ENCODE data around the gene WNT3.

WNT3 gene

DNA sequence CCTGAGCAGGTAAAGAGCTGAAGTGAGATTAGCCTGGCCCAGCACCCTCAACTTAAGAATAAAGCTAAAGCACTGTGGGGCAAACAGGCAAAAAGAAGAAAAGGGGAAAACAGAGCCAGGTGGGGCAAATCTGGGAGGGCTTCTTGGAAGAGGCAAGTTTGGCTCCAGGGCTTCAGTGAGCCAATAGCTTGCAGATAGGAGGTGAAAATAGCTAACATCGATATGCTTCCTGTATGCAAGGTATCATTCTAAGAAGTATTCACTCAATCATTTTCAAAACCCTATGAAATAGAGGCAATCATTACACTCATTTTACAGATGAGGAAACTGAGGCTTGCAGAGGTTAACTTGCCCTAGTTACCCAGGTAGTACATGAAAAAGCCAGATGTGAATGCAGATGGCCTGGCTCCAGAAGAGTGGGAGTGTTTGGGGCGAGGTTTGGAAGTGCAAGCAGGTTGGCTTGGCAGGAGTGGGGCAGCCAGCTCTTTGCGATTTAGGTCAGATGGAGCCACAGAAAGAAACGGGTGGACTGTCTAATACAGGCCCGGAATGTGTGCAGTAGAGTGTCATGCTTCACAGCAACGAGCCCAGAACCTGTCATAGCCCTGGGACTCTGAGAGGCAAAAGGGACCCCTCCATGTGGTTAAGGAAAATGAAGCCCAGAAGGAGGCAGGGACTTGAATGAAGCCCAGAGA, 5.7 kb downstream of the WNT3 start:
- TF ChIP-seq, protein P1, sequence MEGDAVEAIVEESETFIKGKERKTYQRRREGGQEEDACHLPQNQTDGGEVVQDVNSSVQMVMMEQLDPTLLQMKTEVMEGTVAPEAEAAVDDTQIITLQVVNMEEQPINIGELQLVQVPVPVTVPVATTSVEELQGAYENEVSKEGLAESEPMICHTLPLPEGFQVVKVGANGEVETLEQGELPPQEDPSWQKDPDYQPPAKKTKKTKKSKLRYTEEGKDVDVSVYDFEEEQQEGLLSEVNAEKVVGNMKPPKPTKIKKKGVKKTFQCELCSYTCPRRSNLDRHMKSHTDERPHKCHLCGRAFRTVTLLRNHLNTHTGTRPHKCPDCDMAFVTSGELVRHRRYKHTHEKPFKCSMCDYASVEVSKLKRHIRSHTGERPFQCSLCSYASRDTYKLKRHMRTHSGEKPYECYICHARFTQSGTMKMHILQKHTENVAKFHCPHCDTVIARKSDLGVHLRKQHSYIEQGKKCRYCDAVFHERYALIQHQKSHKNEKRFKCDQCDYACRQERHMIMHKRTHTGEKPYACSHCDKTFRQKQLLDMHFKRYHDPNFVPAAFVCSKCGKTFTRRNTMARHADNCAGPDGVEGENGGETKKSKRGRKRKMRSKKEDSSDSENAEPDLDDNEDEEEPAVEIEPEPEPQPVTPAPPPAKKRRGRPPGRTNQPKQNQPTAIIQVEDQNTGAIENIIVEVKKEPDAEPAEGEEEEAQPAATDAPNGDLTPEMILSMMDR (IDR thresholded peaks at IDR 0.05; ENCODE audit: borderline replicate concordance, insufficient read depth, low read depth, low read length), result no peak
- no peak overlapping the region for H3K4me3 ChIP-seq (ENCODE audit: low read depth, low read length)

DNA sequence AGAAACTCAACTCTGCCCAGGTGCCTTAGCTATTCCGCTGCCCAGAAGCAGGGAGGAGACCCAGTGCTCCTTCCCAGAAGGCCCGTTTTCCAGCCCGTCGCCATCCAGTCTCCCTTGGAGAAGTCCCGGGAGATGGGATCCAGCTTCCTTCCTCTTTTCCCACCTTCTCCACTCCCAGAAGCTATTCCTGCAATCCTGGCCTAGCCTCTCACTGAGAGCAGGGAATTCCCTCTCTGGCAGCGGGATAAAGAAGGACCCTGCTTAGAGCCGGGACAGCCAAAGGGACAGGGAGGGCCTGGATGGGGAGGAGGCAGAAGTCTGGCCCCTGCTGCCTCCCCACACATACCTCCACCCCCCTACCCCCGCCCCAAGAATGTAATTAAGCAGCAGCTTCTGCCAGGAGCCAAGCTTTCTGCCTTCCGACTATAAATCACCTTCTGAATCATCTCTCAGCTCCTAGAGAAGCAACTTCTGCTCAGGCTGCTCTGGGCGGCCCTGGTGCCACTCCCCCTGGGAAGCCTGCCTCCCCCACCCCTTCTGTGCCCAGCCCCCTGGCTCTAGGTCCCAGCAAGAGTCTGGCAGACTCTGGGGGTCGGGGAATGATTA, 6.4 kb downstream of the WNT3 start:
- no peak overlapping the region for H3K4me3 ChIP-seq (ENCODE audit: low read depth, low read length)
- TF ChIP-seq, protein P1 (IDR thresholded peaks at IDR 0.05; ENCODE audit: borderline replicate concordance, insufficient read depth, low read depth, low read length), result no peak

- TF ChIP-seq, protein P1 (IDR thresholded peaks at IDR 0.05; ENCODE audit: borderline replicate concordance, insufficient read depth, low read depth, low read length), result no peak
- H3K4me3 ChIP-seq (ENCODE audit: low read depth, low read length), result no peak overlapping the region
Measured at GRCh38 chr17:46810837-46811236, 7.7 kb downstream of the WNT3 start.

DNA sequence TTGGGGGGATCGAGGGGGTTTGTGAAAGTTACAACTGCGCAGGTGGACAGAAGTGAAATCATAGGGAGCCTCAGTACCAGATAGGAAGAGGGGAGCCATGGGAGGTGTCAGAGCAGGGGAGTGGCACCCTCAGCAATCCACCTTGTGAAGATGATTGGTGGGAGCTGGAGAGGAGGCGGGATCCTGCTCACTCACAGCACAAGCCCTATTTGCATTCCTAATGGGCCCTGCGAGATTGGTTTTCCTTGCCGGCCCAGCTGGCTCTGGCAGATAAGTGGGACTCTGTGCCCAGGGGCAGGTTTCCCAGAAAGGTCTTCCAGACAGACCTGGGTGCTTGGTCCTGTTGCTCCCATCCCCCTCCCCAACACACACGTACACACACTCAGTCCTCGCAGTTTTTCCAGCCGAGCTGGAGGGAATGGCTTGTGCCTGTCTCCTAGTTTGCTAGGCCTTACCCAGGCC, 9.4 kb downstream of the WNT3 start:
- no peak overlapping the region for H3K4me3 ChIP-seq (ENCODE audit: low read depth, low read length)
- TF ChIP-seq, protein P1 (IDR thresholded peaks at IDR 0.05; ENCODE audit: borderline replicate concordance, insufficient read depth, low read depth, low read length), result no peak

GRCh38 chr17:46805771-46806170, 12.7 kb downstream of the WNT3 start:
- H3K4me3 ChIP-seq (ENCODE audit: low read depth, low read length), result no peak overlapping the region
- TF ChIP-seq, protein P1 (IDR thresholded peaks at IDR 0.05; ENCODE audit: borderline replicate concordance, insufficient read depth, low read depth, low read length), result no peak

- TF ChIP-seq, protein P1 (IDR thresholded peaks at IDR 0.05; ENCODE audit: borderline replicate concordance, insufficient read depth, low read depth, low read length), result no peak
- H3K4me3 ChIP-seq (ENCODE audit: low read depth, low read length), result no peak overlapping the region
Measured at GRCh38 chr17:46803544-46803943, 14.9 kb downstream of the WNT3 start.

DNA sequence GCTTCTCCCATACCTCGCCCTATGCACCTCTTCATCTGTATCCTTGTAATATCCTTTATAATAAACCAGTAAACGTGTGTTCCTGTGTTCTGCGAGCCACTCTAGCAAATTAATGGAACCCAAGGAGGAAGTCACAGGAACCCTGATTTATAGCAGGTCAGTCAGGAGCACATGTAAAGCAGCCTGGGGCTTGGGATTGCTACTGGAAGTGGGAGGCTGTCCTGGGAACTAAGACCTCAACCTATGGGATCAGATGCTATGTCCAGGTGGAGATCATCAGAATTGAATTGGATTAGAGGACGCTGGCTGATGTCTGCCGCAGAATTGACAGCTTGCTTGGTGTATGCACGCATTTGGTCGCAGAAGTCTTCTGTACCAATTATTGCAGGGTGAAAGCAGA, 15.7 kb downstream of the WNT3 start:
- TF ChIP-seq, protein P1 (IDR thresholded peaks at IDR 0.05; ENCODE audit: borderline replicate concordance, insufficient read depth, low read depth, low read length), result no peak
- H3K4me3 ChIP-seq (ENCODE audit: low read depth, low read length), result no peak overlapping the region

All from GM12875 (cell line).